Central memory CD8-positive, alpha-beta T cell (primary cell): ENCODE results near the gene STX4.

Source experiments
- ATAC-seq: fragments of 150-1000 bp; cut with Tn5 transposase; replicated peaks from 2 replicates; pipeline ENCODE4 v1.10.0; 2022; ENCODE audit warnings: mild to moderate bottlenecking, moderate FRiP score, moderate number of reproducible peaks; ENCODE audit not compliant: poor library complexity, severe bottlenecking; ENCODE audit errors: extremely low read depth
- DNase-seq, 2 donors: peaks; one replicate each; pipeline ENCODE4 v3.0.0; 2021; ENCODE audit warnings: low spot score in 2 of 2
- H3K27ac Mint-ChIP-seq: one replicate; pipeline ENCODE4 v1.8.0; 2022; ENCODE audit warnings: low read depth, mild to moderate bottlenecking, moderate library complexity, mixed read lengths
- H3K27me3 Mint-ChIP-seq: one replicate; pipeline ENCODE4 v1.8.0; 2022; ENCODE audit warnings: mixed read lengths
- H3K36me3 Mint-ChIP-seq: one replicate; pipeline ENCODE4 v1.8.0; 2022; ENCODE audit warnings: mild to moderate bottlenecking, moderate library complexity, mixed read lengths; ENCODE audit not compliant: insufficient read depth
- H3K4me1 Mint-ChIP-seq: one replicate; pipeline ENCODE4 v1.8.0; 2022; ENCODE audit warnings: mixed read lengths
- H3K4me3 Mint-ChIP-seq: one replicate; pipeline ENCODE4 v1.8.0; 2022; ENCODE audit warnings: mild to moderate bottlenecking, moderate library complexity, mixed read lengths
- H3K9me3 Mint-ChIP-seq: one replicate; pipeline ENCODE4 v1.8.0; 2022; ENCODE audit warnings: mixed read lengths

STX4 gene

GRCh38 chr16:30992931-30993816, 40.2 kb upstream of the STX4 start:
- Mint-ChIP-seq H3K4me1 (peaks cover 4% of the 10 kb centered on the region), H3K4me3 (no peak overlapping the region), H3K27me3 (no peaks in the 10 kb centered on the region), H3K27ac (no peak overlapping the region), H3K36me3 (peaks cover 3% of the 10 kb centered on the region), H3K9me3 (no peaks in the 10 kb centered on the region)
- ATAC-seq (no peak), DNase-seq (no peak)

DNA sequence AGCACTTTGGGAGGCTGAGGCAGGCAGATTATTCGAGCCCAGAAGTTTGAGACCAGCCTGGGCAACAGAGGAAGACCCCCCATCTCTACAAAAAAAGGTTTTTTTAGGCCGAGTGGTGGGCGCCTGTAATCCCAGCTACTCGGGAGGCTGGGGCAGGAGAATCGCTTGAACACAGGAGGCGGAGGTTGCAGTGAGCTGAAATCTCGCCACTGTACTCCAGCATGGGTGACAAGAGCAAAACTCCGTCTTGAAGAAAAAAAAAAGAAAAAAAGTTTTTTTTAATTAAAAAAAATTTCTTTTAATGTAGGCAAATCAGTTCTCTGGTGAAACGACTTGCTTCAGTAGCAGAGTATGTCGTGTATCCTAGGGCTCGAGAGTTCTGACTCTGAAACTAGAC, 37.4 kb upstream of the STX4 start:
- no peak for ATAC-seq
- H3K27me3 Mint-ChIP-seq: no peaks in the 10 kb centered on the region
- peaks cover 4% of the 10 kb centered on the region for H3K4me1 Mint-ChIP-seq
- no peak for DNase-seq
- H3K9me3 Mint-ChIP-seq: no peaks in the 10 kb centered on the region
- no peak overlapping the region for H3K27ac Mint-ChIP-seq
- H3K4me3 Mint-ChIP-seq: peak overlapping the region; percentile 75
- peaks cover 3% of the 10 kb centered on the region for H3K36me3 Mint-ChIP-seq

GRCh38 chr16:30996324-30996984, 36.9 kb upstream of the STX4 start:
- Mint-ChIP-seq H3K36me3 (peaks cover 3% of the 10 kb centered on the region), H3K4me3 (peak overlapping the region; percentile 75), H3K9me3 (no peaks in the 10 kb centered on the region), H3K4me1 (peaks cover 4% of the 10 kb centered on the region), H3K27ac (peak overlapping the region; percentile 44), H3K27me3 (no peaks in the 10 kb centered on the region)
- DNase-seq: no peak
- no peak for ATAC-seq

DNA sequence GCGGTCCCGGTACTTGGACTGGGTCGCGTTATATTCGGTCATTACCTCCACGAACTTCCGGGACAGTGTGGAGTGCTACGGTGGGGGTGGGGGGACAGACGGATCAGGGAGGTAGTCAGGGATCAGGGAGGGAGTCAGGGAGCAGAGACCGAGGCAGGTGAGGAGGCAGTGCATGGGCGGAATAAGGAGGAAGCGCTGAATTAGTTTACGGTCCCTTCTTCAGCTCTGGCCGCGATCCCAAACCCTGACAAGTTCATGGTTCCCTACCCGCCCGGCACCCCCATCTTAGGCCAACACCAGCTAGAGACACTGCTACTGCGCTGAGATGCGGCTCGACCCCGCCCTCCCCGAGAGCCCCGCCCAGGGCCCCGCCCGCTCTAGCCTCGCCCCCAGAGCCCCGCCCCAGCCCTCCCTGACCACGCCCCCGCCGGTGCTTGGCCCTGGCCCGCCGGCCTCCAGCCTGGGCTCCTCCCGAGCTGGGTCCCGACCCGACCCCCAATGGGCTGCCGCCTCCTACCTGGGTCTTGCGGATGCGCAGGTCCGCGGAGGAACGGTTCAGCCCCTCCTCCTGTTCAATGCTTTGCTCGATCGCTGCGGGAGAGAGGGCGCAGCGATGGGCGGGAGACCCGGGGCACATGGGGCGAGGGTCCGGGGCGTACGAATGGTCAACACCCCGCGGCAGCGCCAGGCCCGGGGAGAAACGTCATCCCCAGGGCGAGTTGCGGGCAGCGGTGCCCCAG, 36.2 kb upstream of the STX4 start:
- Mint-ChIP-seq H3K4me3 (peak overlapping the region; percentile 75), H3K27me3 (no peaks in the 10 kb centered on the region), H3K27ac (peak overlapping the region; percentile 44), H3K36me3 (peaks cover 3% of the 10 kb centered on the region), H3K9me3 (no peaks in the 10 kb centered on the region), H3K4me1 (peaks cover 4% of the 10 kb centered on the region)
- DNase-seq: peak; percentile 46 to 50
- peak; percentile 98 for ATAC-seq

DNA sequence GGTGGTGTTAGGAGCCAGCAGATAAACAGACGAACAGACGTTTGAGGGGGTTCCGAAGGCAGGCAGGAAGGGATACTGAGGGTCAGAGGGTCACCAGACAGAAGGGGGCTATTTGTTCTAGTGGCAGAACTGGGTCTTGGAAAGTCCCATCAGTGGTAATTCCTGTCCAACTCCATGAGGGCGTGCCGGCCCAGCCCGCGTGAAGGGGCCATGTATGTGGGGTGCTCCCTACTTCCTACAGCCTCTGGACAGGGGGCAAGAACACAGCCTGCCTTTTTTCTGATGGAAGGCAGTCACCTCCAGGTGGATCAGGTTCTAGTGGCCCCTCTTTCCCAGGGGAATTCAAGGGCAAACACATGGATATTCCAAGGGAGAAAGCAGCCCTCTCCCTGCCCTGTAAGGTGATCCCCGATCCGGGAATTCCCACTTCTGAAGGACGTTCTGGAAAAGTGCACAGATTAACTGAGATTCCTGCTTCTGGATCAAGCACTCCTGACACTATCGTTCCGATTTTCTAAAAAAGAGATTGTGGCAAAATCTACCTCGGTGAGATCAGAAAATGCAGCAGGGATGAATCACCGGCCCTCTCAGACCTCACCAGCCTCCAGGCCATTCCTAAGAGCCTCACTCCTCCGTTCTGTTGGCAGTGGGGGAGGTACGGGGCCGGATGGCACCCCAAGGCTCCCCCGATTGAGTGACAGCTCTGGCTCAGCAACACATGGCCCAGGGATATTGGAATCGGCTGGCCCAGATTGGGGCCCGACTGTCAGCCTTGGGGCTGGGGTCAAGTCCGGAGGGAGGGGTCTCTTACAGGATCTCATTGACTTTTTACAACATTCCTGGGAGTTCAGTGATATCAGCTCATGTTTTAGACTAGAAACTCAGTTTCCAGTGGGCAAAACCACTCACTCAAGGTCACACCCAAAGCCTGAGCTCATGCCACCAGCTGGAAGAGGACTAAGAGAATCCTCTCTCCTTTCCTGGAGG, 35.3 kb upstream of the STX4 start:
- DNase-seq (no peak), ATAC-seq (no peak)
- Mint-ChIP-seq H3K4me3 (peak overlapping the region; percentile 75), H3K4me1 (peaks cover 4% of the 10 kb centered on the region), H3K9me3 (no peaks in the 10 kb centered on the region), H3K36me3 (peaks cover 2% of the 10 kb centered on the region), H3K27ac (no peak overlapping the region), H3K27me3 (no peaks in the 10 kb centered on the region)

DNA sequence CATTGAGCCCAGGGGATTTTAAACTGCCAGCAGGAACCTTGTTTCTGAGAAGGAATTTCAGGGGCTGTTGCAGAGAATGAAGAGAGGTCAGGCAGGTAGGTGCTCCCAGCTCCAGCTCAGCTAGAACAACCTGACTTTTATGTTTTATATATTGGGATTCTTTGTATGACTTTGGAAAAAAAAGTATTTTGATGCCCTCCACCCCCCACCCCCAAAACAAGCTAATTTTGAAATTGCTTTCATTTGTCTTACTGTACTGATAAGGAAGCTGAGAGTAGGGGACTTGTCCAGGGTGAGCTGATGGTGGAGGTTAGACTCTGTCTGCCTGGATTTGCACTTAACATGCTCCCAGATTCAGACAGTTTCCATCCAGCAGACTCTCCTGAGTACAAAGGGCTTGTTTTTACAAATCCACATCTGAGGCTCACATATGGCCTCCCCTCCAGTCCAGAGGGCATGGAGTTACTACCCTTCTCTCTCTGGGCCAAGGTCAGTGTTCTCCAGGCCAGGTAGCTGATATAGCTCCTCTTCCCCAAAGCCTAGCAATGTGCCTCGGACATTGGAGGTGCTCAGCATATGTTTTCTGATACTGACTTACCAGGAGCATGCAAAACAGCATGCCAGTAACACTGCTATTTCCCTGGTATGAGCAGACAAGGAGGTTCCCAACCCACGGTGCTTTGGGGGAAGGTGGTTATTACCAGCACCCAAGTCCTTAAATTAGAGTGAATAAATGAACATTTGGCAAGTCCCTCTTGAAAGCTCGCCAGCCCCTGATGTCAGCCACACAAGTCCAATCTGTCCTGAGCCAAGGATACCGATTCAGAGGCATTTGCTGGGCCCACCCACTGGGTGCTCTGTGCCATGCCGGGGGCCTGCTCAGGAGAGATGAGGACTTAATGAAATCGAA, 34.3 kb upstream of the STX4 start:
- Mint-ChIP-seq H3K36me3 (no peaks in the 10 kb centered on the region), H3K27me3 (no peaks in the 10 kb centered on the region), H3K9me3 (no peaks in the 10 kb centered on the region), H3K4me3 (no peak overlapping the region), H3K27ac (no peak overlapping the region), H3K4me1 (peaks cover 4% of the 10 kb centered on the region)
- no peak for ATAC-seq
- no peak for DNase-seq

DNA sequence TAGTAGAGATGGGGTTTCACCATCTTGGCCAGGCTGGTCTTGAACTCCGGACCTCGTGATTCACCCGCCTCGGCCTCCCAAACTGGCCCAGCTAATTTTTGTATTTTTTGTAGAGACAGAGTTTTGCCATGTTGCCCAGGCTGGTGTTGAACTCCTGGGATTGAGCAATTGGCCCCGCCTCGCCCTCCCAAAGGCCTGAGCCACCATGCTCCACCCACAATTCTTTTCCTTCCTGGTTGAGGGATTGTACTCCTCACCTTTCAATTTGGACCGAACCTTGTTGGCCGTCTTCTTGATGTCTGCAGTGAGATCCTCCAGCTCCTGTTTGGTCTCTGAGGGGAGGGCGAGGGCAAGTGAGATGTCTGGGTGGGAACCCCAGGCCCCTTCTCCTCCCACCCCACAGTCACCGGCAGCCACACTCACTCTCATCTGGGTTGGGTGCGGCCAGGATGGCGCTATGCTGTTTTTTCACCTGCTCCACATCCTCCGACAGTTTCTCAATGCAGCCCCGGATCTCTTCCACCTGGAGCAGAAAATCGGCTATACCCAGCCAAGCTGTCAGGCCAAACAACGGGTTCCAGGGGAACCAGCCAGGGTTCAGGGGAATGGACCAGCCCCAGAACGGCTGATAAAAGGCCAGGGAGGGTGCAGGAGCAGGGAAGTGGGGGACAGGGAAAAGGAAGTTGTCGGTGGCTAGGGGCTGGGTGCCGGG, 32.5 kb upstream of the STX4 start:
- Mint-ChIP-seq H3K27ac (no peak overlapping the region), H3K4me3 (no peak overlapping the region), H3K27me3 (no peaks in the 10 kb centered on the region), H3K4me1 (peaks cover 4% of the 10 kb centered on the region), H3K36me3 (no peaks in the 10 kb centered on the region), H3K9me3 (no peaks in the 10 kb centered on the region)
- no peak for ATAC-seq
- DNase-seq: no peak

DNA sequence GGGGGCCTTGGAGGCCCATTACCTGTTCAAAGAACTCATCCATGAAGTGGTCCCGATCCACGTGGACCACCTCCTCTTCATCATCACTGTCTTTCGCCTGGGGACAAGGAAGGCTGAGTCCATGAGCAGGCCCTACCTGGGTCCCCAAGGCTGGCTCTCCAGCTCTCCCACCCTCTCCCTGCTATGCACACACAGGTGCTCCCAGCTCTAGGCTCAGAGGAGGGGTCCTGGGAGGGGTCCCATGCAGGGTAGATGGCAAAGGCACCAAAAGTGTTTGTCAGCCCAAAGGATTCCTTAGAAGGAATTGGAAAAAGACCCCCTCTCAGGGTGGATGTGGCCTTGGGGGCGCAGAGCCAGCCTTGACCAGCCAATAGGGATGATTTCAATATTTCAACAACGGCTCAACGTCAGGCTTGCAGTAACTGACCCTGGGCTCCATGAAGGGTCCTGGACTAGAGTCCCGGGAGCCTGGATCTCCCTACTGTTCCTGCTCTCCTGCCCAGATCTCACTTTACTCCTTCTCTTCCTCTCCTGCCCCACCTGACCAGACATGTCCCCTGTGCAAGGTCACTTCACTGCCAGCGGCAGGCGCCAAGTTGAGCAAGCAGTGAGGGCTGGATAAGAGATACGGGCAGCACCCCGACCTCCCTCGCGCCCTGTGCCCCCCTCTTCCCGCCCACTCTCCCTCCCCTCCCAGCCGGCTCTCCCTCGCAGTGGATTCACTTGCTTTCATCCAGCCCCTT, 31.7 kb upstream of the STX4 start:
- no peak overlapping the region for H3K27ac Mint-ChIP-seq
- no peaks in the 10 kb centered on the region for H3K4me1 Mint-ChIP-seq
- DNase-seq: no peak
- ATAC-seq: no peak
- H3K4me3 Mint-ChIP-seq: no peak overlapping the region
- no peaks in the 10 kb centered on the region for H3K9me3 Mint-ChIP-seq
- no peaks in the 10 kb centered on the region for H3K27me3 Mint-ChIP-seq
- H3K36me3 Mint-ChIP-seq: no peaks in the 10 kb centered on the region

DNA sequence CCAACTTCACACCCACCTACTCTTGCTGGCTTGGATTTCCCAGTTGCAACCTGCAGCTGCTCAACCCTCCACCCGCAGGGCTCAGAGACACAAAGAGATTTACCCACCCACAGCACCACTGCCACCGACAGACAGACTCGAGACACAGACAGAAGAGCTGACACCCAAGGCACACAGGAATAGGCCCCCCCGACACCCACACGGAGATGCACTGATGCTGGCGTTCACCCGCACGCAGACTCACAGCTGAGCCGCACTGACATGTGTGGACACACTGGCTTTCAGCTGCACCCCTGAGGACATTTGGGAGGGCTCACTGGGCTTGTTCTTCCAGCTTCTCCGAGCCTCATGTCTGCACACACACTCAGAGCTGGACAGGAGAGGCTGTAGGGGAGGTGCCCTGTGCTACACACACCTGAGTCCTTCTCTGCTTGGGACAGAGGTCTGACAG, 31.1 kb upstream of the STX4 start:
- H3K27ac Mint-ChIP-seq: no peak overlapping the region

GRCh38 chr16:31002862-31003341, 30.5 kb upstream of the STX4 start:
- Mint-ChIP-seq H3K4me3 (no peak overlapping the region), H3K4me1 (no peaks in the 10 kb centered on the region), H3K36me3 (no peaks in the 10 kb centered on the region), H3K27me3 (no peaks in the 10 kb centered on the region), H3K27ac (no peak overlapping the region), H3K9me3 (no peaks in the 10 kb centered on the region)
- DNase-seq: no peak
- no peak for ATAC-seq

More for the DNA sequence above, 31.1 kb upstream of the STX4 start:
- Mint-ChIP-seq H3K4me1 (no peaks in the 10 kb centered on the region), H3K9me3 (no peaks in the 10 kb centered on the region), H3K36me3 (no peaks in the 10 kb centered on the region), H3K4me3 (no peak overlapping the region), H3K27me3 (no peaks in the 10 kb centered on the region)
- no peak for DNase-seq
- ATAC-seq: no peak
